Parathyroid adenoma (tissue), 2 donors: ENCODE measurements around the gene FYN.
A peak's percentile ranks its signal among the peaks of the same experiment; 100 is the strongest.

Experiments used
- H2AFZ ChIP-seq: fragments of 300-600 bp; sonication (generic); one replicate; pipeline ENCODE4 v1.7.0; 2017; ENCODE audit warnings: antibody characterized with exemption, mild to moderate bottlenecking
- H3K27ac ChIP-seq: fragments of 300-600 bp; sonication (generic); one replicate; pipeline ENCODE4 v1.7.0; 2017
- H3K27me3 ChIP-seq: fragments of 300-600 bp; sonication (generic); one replicate; pipeline ENCODE4 v1.7.0; 2017; ENCODE audit warnings: low read length; ENCODE audit not compliant: control insufficient read depth, insufficient read depth
- H3K36me3 ChIP-seq: fragments of 300-600 bp; sonication (generic); one replicate; pipeline ENCODE4 v1.7.0; 2017; ENCODE audit warnings: low read length; ENCODE audit not compliant: control insufficient read depth, insufficient read depth
- H3K4me1 ChIP-seq: fragments of 300-600 bp; sonication (generic); one replicate; pipeline ENCODE4 v1.7.0; 2017; ENCODE audit warnings: control low read depth
- H3K4me2 ChIP-seq: fragments of 300-600 bp; sonication (generic); one replicate; pipeline ENCODE4 v1.7.0; 2017; ENCODE audit warnings: low read length
- H3K4me3 ChIP-seq: fragments of 300-600 bp; sonication (generic); one replicate; pipeline ENCODE4 v1.7.0; 2017; ENCODE audit warnings: low read depth, low read length
- H3K79me2 ChIP-seq: fragments of 300-600 bp; sonication (generic); one replicate; pipeline ENCODE4 v1.7.0; 2017; ENCODE audit warnings: control low read depth
- H3K9ac ChIP-seq: fragments of 300-600 bp; sonication (generic); one replicate; pipeline ENCODE4 v1.7.0; 2017; ENCODE audit warnings: mild to moderate bottlenecking
- H3K9me3 ChIP-seq: fragments of 300-600 bp; sonication (generic); one replicate; pipeline ENCODE4 v1.7.0; 2017; ENCODE audit warnings: low read length; ENCODE audit not compliant: control insufficient read depth
- CTCF ChIP-seq: fragments of 300-600 bp; sonication (generic); IDR thresholded peaks from one replicate; pipeline ENCODE4 v1.7.0; 2017; ENCODE audit warnings: antibody characterized with exemption, mild to moderate bottlenecking
- donor health status: primary hyperparathyroidism.

The FYN gene

GRCh38 chr6:111761212-111761611 lies 112.0 kb downstream of the FYN start:
- Histone ChIP-seq H3K36me3 (no peaks in the 10 kb centered on the region), H3K4me1 (no peaks in the 10 kb centered on the region), H3K4me2 (no peak overlapping the region), H3K79me2 (peaks cover 2% of the 10 kb centered on the region), H3K9ac (no peak overlapping the region), H3K9me3 (no peaks in the 10 kb centered on the region), H3K27ac (no peak overlapping the region), H3K27me3 (no peaks in the 10 kb centered on the region), H3K4me3 (no peak overlapping the region), H2AFZ (no peak overlapping the region)
- TF ChIP-seq CTCF = no peak

- Histone ChIP-seq H3K36me3 (no peaks in the 10 kb centered on the region), H3K4me1 (no peaks in the 10 kb centered on the region), H2AFZ (no peak overlapping the region), H3K9me3 (no peaks in the 10 kb centered on the region), H3K4me2 (no peak overlapping the region), H3K9ac (no peak overlapping the region), H3K79me2 (peaks cover 2% of the 10 kb centered on the region), H3K27me3 (no peaks in the 10 kb centered on the region), H3K27ac (peak overlapping the region; percentile 13), H3K4me3 (no peak overlapping the region)
- no peak for TF ChIP-seq CTCF
Observed at GRCh38 chr6:111759836-111760785, 113.1 kb downstream of the FYN start.

- peak overlapping the region; percentile 13 for H3K27ac ChIP-seq
- no peaks in the 10 kb centered on the region for H3K4me1 ChIP-seq
- H3K9me3 ChIP-seq = no peaks in the 10 kb centered on the region
- H3K4me3 ChIP-seq = no peak overlapping the region
- H3K4me2 ChIP-seq = no peak overlapping the region
- peaks cover 4% of the 10 kb centered on the region for H3K79me2 ChIP-seq
- H3K36me3 ChIP-seq = no peaks in the 10 kb centered on the region
- no peaks in the 10 kb centered on the region for H3K27me3 ChIP-seq
- no peak overlapping the region for H3K9ac ChIP-seq
- no peak overlapping the region for H2AFZ ChIP-seq
- TF ChIP-seq CTCF = no peak
Observed at GRCh38 chr6:111759331-111759835, 113.9 kb downstream of the FYN start.

GRCh38 chr6:111758608-111759329 lies 114.5 kb downstream of the FYN start:
- Histone ChIP-seq H3K4me3 (no peak overlapping the region), H3K4me2 (no peak overlapping the region), H3K27ac (no peak overlapping the region), H2AFZ (no peak overlapping the region), H3K4me1 (no peaks in the 10 kb centered on the region), H3K27me3 (no peaks in the 10 kb centered on the region), H3K9ac (no peak overlapping the region), H3K36me3 (no peaks in the 10 kb centered on the region), H3K9me3 (no peaks in the 10 kb centered on the region), H3K79me2 (peaks cover 5% of the 10 kb centered on the region)
- TF ChIP-seq CTCF = no peak
